ENCODE measurements around the gene GALNT17.

GALNT17 gene

DNA sequence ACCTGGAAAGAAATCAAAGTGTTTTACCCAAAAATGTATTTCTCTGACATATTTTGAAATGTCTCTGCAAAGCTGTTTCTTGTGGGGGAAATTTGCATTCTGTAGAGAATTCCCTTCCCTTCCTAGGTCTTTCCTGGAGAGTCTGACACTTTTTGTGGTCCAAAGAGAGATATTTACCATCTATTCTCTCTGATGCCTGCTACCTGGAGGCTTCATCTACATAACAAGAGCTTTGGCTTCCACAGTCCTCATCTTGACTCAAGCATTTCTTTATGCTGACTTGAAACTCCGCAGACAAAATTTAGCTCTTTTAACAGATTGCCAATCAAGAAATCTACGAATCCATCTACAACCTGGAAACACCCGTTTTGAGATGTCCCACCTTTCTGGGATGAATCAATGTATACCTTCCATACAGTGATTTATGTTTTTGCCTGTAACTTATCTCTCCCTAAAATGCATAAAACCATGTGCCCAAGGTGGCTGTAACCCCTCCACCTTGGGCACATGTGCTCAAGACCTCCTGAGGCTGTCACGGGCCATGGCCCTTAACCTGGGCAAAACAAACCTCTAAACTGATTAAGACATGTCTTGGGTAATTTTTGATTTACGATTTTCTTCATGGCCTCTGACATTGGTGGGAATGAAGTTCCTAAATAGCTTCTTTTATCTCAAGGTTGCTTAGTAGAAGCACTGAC lies 334.7 kb downstream of the GALNT17 start:
- DNase-seq: no peak

DNA sequence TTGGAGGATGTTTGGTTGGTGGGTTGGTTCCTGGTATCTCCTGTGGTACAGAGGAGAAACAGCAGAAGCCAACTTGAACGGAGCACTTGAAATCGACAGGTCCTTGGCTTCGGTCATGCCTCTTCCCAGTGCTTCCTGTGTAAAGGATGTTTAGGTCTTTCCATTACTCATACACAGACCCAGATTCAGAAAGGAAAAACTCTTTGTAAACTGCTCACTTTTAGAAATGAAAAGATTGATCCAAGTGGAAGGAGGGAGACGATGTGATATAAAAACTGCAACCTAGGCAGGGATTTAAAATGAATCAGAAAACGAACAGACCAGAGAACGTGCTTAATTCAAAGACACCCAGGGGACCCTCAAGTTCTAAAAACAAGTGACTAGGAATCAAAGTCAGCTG lies 338.4 kb downstream of the GALNT17 start:
- no peak for DNase-seq

DNA sequence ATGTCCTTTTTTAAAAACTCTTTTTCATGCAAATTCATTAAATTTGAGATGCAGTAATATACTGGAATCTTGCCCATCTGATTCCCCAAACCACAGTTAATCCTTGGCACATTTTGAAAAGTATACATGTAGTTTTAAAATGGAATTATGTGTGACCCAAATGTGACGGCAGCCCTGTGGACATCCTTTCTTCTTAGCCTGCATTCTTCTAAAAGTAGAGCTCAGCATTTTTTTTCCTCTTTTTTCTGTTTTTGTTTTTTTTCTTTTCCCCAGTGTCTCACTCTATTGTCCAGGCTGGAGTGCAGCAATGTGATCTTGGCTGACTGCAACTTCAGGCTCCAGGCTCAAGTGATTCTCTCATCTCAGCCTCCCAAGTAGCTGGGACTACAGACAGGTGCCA lies 338.9 kb downstream of the GALNT17 start:
- DNase-seq: no peak

GRCh38 chr7:71472962-71473361 lies 341.0 kb downstream of the GALNT17 start:
- DNase-seq: no peak

DNA sequence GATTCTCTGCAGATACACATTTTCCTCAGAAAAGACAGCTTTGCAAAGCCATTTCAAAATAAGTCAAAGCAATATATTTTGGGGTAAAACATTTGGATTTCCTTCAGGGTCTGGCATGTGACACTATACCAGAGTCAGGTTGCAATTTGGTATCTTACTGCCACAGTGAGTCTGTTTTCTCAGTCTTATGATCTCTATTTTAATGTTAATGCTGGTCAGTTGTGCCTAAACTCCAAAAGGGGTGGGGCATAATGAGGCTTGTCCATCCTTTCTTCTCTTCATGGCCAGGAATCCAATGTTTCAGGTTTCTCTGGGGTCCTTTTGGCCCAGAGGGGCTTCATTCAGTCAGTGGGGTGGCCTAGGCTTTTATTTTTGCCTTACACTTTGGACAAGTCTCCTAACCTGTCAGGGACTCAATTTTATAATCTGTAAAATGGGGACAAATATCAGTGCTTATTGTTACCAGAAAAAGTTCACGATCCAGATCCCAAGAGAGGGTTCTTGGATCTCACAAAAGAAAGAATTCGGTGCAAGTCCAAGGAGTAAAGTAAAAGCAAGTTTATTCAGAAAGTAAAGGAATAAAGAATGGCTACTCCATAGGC lies 341.5 kb downstream of the GALNT17 start:
- DNase-seq: no peak

- DNase-seq: no peak
Measured at GRCh38 chr7:71477441-71477840, 345.5 kb downstream of the GALNT17 start.

DNA sequence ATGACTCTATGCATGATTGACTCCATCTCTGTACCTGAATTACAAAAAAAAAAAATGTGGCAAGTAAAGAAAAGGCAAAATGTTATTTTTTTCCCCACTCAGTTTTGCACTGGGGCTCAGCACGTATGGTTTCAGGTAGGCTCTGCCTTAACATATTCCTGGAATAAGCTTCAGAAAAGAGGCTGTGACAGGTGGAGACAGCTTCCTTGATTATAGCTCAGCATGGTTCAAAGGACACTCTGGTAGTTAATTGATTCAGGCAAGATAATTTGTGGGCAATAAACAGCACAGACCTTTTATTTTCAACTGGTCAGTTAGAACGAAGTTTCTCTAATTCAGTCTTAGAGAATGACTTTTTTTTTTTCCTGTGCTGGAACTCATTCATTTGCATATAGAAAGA lies 347.3 kb downstream of the GALNT17 start:
- peak; percentile 72 for DNase-seq

DNA sequence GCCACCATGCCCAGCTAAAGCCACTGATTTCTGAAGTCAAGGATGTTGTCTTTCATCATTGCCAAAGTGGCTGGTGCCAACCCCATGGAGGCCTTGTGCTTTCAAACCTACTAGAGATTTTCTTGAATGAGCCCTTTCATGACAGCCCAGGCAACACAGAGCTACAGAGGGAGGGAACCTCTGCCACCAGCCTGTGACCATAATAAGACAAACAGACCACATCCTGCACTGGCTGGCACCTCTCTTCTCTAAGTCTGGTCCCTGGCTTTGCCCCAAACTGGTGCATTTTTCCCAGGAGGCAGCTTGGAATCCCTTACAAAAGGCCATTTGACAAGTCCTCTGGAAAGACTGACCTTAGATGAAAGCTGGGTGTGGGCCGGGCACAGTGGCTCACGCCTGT lies 348.8 kb downstream of the GALNT17 start:
- DNase-seq: peak; percentile 22

DNA sequence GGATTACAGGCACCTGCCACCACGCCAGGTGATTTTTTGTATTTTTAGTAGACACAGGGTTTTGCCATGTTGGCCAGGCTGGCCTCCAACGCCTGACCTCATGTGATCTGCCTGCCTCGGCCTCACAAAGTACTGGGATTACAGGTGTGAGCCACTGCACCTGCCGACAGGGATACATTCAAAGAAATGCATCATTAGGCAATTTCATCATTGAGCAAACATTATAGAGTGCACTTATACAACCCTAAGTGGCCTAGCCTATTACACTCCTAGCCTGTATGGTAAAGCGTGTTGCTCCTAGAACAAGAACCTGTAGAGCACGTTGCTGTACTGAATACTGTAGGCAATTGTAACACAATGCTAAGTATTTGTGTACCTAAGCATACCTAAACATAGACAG lies 350.3 kb downstream of the GALNT17 start:
- DNase-seq: peak; percentile 84

- DNase-seq: no peak
Measured at GRCh38 chr7:71484380-71484779, 352.4 kb downstream of the GALNT17 start.

- DNase-seq: no peak
Measured at GRCh38 chr7:71485586-71485985, 353.6 kb downstream of the GALNT17 start.

DNA sequence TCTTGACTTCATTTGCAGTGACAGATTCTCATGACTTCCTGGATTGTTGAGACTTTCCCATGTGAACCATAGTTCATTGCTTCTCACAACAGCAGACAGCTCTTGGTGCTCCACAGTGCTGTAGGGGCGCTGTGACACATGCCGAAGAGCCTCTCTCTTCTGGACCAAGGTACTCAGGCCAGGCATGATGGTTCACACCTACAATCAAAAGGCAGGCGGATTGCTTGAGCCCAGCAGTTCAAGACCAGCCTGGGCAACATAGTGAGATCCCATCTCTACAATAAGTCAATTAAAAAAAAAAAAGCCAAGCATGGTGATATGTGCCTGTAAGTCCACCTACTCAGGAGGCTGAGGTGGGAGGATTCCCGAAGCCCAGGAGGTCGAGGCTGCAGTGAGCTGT lies 354.5 kb downstream of the GALNT17 start:
- no peak for DNase-seq

DNA sequence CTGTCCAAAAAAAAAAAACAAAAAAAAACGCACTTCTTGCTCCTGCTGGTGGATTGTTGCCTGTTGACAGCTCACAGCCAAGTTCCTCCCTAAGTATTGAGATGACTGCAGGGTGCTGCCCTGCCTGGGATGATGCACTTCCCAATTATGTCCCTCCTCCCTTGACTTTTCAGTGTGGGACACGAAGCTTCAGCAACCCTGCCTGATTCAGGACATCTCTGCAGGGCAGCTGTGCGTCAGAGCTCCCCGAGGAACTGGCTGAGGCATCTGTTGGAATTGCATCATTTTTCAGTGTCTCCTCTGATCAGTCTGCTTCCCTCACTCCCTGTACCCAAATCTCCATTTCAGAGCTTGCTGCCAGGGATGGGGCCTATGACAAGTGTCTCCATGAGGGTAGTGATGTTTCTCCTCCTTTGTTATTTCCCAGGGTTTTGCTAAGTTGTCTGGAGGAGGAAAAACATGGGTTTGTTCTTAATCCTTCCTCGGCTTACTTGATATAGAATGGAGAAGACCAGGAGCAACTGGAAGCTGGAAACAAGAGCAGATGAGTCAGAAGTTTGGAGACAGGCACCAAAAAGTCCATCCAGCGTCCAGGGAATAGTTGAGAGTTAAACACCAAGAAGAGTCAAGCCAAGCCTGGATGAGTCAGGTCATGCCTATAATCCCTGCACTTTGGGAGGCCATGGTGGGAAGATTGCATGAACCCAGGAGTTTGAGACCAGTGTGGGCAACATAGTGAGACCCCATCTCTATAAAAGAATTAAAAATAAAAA lies 355.1 kb downstream of the GALNT17 start:
- no peak for DNase-seq

DNA sequence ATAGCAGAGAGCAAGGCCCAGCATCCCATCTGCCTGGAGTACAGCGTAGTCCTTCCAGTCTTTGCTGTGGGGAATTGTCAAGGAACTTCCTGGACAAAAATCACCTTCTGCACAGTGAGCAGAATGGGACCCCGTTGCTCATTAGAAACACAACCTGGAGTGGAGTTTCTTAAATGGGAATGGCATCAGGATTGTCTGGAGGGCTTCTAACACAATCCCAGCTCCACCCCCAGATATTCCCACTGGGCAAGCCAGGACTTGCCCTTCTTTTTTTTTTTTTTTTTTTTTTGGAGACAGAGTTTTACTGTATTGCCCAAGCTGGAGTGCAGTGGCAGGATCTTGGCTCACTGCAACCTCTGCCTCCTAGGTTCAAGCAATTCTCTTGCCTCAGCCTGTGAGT lies 356.4 kb downstream of the GALNT17 start:
- peak; percentile 61 for DNase-seq

GRCh38 chr7:71491336-71491735 lies 359.4 kb downstream of the GALNT17 start:
- no peak for DNase-seq

GRCh38 chr7:71495828-71496227 lies 363.9 kb downstream of the GALNT17 start:
- no peak for DNase-seq

- DNase-seq: no peak
Measured at GRCh38 chr7:71497256-71497946, 365.5 kb downstream of the GALNT17 start.

- no peak for DNase-seq
Measured at GRCh38 chr7:71498381-71498780, 366.4 kb downstream of the GALNT17 start.

GRCh38 chr7:71504697-71505441 lies 372.9 kb downstream of the GALNT17 start:
- no peak for DNase-seq

DNA sequence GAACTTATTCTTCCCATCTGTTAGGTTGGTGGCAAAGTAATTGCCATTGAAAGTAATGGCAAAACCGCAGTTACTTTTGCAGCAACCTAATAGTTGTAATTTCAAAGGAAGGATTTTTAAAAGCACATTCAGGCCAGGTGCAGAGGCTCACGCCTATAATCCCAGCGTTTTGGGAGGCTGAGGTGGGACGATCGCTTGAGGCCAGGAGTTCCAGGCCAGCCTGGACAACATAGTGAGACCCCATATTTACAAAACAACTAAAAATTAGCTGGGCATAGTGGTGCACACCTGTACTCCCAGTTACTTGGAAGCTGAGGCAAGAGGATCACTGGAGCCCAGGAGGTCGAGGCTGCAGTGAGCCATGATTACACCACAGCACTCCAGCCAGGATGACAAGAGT lies 374.9 kb downstream of the GALNT17 start:
- DNase-seq: no peak

DNA sequence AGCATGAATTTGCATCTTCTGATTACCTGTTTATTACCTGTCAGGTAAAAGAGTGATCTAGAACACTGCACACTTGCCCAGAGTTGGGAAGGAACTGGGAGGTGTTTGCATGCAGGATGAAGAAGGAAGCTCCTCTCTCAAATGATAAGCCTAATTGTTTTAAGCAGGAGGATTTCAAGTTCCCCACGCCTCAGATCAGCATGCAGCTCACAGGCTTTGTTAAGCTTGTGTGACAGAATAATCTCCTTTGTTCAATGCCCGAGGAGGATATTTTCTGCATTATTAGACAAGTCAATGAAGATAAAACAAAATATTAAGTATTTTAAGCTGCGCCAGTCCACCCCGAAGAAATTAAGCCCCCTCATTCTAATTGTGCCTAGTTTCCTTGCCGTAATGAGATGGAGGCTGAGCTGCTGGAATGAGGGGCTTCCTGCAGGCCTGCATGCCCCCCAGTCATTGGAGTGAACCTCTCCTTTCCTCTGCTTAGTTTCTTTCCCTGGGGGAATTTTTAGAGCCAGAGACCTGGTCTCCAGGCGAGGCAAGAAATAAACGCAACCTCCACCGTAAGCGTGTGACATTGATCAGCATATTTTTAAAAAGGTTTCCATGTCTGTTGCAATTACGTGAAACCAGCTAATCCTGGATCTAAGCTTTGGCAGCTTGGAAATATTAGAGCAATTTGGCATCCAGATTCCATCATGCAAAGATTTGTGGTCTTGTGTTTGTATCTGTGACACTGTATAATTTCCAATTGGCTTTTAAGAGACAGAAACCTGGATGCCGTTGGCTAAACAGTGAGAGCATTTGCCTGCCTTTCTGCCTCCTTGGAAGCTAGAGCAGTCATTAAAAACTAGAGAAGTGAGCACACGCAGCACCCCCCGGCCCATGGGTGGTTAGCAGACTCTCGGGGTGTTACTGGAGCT lies 376.0 kb downstream of the GALNT17 start:
- DNase-seq: no peak

DNA sequence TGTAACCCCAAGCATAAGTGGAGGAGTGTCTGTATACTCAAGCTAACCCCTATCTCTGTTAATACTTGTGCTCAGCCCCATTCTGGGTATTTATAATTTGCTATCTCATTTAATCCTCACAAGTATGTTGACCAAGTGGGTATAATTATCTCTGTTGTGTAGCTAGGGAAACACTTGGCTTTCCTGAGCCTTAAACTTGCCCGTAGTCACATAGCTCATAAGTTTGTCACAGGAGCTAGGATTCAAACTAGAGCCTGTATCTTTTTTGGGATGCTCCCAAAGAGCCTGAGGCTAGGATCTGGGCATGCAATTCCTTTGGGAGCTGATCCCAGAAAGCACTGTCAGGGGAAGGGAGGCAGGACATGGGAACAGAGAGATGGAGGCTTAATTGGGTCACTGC lies 377.4 kb downstream of the GALNT17 start:
- DNase-seq: no peak

Data from NCI-H69 (cell line).